GM19043 (cell line): ENCODE data around the gene STOX2.
"Not testable (repeated sequence)": the region's sequence is repeated elsewhere in the genome, so short reads cannot be mapped to it uniquely, and the experiment has no call there.

ENCODE experiments used
- ATAC-seq: cut with Tn5 transposase; IDR thresholded peaks from one replicate; pipeline ENCODE4 v1.9.1; 2021; ENCODE audit warnings: low read depth; ENCODE audit not compliant: unreplicated experiment

STOX2 gene

DNA sequence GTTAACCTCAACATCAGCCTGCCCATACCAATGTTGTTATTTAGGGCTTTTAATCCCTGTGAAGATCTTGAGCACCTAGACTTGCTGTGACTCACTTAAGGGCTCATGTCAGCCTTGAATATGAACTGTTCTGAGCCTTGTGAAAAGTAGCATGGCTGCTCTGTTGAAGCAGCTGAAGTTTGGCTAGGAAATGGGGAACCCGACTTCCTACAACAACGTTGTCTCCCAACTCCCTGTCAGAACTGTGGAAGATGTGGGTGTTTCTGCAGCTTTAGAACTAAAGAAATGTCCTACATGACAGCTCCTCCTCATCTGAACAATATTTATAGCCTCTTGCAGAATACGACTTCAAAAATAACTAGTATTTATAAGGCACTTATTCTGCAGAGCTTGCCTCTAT lies 27.5 kb downstream of the STOX2 start:
- no peak for ATAC-seq

DNA sequence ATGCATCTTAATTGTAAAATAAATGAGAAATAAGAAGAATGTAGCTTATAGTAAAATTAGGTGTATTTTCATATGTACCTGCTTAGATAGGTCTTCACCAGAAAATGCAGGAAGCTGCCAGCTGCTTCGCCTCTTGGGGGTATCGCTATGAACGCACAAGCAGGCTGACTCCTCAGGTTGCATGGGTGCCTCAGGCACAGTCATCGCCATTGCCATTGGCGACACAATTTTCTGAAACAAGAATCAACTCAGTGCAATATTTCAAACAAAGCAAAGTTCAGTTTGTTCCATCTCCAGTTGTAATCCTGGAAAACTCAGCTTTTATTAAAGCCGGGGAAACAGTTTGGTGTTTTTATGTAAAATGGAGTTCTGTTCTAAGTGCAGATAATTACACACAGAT lies 29.7 kb downstream of the STOX2 start:
- no peak for ATAC-seq

DNA sequence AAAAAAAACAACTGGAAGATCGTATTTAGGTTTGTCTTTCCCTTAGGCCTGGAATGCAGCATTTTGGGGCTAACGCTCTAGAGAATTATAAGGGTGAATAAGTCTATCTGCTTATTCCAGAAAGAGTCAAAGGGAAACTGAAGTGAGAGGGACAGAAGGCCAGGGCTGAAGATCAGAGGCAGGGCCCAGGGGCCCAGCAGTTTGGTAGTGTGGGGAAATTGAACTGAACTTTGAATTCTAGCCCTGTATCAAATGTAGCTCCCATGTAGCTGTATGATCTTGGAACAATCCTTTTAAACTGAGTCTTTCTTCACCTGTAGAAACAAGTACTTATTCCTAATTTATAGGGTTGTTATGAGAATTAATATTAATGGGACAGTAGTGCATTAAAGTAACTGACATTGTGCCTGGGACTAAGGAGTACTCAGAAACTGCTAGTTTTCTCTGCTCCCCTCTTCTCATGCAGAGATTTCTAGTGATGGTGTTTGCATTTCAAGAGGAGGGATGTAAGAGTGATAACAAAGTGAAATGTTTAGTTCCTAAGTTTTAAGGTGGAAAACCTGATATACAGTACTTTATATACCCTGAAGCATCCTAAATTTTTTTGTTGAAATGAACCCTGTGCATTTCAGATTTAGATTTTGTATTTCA lies 30.4 kb downstream of the STOX2 start:
- ATAC-seq: no peak

DNA sequence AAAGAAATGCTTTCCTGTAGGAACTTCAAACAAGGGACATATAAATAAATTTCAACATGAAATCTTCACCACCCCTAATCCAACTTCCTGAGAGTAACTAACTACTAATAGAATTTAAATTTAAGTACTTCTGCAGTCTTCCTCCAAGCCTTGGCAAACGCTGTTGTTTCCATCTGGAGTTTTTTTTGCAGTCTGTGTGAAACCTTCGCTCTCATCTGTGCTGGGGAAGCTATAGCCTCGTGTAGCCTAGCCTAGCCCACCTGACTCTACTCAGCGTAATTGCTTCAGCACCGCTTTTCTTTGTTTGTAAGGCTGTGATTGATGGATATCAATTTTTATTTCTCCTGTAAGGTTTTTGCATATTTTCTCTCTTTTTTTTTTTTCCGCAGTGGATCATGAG lies 30.9 kb downstream of the STOX2 start:
- no peak for ATAC-seq

DNA sequence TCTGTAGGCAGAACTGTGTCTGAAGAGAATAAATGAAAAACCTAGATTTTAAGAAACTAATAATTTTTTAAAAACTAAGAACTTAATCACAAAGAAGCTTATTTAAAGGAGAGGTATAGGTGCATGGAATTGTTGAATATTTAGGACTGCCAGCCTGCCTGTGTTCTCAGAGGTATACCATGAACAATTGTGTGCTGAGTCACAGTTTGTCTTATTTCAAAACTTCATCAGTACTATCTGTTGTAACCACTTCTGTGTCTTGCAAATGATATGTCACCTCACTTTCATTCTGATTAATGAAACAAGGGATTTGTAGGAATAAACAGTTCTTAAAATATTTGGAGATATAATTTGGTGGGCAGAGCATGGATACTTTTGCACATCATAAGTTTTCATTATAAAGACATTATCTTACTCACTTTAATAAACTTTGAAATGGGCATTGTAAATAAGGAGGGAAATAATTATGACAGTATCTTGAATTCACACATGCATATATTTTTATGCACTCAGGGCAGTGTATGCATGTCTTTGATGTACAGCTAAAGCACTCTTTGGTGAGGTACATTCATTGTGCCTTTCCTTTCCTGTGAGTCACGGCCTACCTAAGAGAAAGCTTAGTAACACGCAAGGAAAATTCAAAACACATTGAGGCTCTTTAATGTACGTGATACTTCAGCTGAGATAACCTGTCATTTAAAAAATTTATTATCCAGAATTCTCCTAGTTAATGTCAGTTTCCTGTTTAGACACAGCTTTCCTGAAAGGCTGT lies 31.7 kb downstream of the STOX2 start:
- no peak for ATAC-seq

DNA sequence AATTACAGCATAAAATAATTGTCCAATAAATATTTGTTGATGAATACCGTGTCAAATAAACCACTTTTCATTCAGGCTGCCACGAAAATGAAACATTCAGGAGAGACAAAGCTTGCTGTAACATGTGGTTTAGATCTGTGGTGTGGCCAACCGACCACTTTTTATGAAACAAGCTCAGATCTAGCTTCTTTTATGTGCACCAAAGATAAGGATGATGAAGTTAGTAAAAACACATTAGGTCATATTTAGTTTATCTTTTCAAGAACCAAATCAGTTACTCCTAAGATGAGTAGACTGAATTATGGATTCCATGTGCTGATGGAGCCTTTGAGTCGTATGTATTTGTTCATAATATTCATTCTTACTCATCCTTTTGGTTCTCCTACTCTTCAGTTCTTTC lies 35.8 kb downstream of the STOX2 start:
- ATAC-seq: no peak

DNA sequence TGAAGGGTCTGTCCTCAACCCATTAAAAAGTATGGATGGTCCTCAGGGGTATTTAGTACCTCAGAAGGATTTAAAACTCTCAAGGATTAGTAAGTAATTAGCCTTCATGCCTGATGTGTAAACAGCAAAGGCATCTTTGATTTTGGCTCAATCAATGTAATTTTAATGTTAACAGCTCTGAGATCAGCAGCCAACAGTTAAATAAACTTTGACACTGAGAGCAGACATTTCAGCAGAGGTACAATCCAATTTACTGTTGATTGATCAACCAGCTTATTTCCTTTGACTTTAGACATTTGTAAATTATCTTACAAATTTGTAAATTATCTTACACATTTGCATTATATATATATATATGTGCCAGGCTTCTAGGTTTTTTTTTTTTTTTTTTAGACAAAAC lies 36.9 kb downstream of the STOX2 start:
- ATAC-seq: no peak

DNA sequence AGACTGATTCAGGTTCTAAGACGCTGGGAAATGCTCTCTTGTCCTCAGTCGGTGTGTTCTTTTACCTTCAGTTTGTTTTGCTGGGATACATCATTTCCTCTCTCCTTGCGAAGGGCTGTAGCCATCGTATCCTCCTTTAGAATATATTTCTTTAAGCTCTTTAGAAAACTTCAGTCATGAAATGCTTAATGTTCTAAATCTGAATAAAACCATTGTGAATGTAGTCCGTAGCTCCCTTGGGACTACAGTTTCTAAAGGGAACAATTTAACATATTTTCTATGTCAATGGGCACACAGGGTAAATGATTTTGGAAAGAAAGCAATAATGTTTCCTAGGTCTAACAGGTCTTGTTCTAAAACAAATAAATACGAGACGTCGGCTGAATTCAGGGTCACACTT lies 40.6 kb downstream of the STOX2 start:
- ATAC-seq: no peak

DNA sequence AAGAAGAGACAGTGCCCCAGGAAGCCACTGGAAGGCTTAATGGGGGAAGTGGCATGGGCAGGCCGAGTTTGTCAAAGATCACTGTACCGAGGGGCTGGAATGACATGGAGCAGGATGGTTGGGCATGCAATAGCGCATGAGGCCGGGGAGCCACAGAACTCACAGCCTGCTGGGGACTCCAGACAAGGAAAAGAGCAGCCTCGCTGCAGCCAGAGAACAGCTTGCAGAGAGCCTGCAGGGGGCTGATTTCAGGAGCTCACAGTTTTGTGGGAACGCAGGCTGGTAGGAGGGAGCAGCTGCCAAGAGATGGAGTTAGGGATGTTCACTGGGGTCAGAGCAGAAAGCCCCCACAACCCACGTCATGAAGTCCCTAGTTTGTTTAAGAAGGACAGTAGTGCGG lies 45.4 kb downstream of the STOX2 start:
- ATAC-seq: no peak

DNA sequence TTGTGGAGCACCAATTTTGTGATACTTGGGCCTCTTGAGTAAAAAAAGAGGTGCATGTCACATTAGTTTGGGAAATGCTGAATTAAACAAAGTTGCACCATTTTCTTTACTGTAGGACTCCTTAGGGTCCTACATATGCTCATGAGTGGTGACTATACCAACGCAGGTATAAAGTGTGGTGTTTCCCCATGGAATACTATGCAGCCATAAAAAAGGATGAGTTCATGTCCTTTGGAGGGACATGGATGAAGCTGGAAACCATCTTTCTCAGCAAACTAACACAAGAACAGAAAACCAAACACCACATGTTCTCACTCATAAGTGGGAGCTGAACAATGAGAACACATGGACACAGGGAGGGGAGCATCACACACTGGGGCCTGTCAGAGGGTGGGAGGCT lies 47.5 kb downstream of the STOX2 start:
- ATAC-seq: not testable (repeated sequence)

DNA sequence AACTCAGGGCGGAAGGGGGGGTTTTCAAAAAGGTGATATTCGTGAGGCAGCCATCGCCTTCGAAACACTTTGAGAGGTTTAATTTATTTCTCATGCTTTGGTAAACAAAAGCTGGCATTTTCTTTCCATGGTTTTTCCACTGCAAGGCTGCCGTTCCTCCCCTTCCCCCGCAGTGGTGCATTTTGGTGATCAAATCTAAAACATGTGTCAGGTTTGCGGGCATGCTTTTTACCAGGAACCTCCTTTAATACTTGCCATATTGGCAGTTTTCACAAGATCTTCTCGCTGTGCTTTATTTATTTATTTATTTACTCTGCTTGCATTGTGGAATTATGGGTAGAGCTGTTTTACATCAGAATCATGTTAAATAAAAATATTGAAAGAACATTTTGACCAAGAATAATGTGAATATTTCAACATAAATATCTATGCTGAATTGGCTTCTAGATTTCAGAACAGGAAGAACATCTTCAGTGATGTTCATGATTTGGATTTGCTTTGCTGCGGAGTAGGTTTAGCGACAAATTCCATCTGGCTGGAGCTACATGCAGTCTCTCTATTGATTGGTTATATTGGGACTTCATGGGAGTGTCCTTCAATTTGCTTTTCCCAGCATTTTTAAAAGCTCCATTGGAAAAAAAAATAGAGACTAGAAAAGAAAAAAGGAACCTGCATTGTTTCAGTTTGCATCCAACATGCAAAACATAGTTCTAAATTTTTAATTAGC lies 54.4 kb downstream of the STOX2 start:
- no peak for ATAC-seq

DNA sequence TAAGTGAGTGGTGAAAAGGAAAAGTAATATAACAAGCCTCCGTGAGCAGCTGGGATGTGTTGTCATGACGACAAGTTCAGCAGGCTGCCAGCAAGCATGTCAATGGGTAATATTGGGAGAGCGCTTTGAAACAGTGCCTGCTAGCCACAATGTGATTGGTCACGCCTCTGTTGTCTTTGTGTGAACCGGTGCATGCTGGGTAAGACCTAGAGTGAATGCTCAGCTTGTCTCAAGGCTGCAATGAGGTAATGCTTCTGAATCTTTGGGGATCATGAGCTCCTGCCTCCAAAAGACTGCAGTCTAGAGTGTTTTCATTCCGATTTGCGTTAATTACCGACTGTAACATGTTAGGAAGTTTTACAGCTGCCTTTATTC lies 54.9 kb downstream of the STOX2 start:
- no peak for ATAC-seq

DNA sequence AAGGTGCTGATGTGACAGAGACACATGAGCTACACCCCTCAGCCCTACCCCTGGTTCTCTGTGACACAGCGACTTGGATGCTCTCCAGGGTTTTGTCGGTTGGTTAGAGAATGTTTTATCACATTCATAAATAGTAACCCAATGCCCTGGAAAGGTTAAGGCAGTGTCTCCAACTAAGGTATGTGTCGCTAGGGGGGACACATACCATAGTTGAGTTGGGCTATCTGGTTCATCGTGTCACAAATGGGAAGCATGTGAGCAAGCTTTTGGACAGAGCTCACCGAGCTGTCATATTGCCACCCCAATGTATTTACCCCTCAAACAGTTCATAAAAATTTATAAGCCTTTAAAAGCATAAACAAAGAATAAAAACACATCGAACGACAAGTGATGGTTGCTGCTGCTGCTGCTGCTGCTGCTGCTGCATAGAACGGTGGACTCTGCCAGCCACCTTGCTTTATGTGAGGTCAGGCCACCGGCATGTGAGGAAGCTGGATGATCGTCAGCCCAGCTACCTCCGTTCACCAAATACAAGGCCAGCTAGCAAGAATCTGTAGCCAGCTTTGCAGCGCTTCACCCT lies 55.9 kb downstream of the STOX2 start:
- no peak for ATAC-seq

DNA sequence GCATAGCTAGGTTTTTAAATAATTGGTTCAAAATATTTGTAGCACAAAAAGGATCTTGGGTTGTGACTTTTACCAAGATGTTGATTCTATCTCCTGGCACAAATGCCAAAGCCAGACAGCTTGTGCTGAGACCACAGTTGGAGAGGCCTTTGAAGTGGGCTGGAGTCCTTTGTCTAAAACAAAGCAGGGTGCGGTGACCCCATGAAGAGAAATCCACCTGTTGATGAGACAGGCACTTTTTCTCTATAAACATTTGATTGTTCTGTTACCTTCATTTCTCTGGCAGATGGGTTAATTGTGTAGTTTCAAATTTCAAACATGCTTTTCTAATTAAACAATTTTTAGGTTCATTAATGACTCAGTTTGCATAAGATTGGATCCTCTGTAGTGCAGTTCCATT lies 56.7 kb downstream of the STOX2 start:
- ATAC-seq: no peak

DNA sequence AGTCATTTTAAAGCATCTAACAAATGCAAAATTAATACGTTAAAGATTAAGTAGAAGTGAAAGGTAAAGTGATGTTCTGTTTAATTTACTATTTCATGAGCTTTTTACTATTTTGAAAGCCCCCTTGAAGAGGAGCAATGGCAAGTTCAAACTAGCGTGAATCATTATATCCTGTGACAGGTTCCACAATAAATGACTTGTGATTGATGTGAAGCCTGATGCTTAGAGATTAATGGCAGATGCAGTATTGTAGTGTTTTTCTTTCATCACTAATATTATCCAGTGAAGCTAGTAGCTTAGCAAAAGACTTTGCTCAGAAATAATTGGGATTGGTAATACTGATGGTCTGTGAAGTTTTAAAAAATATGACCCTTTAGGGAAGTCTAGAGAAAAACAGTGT lies 57.3 kb downstream of the STOX2 start:
- no peak for ATAC-seq

DNA sequence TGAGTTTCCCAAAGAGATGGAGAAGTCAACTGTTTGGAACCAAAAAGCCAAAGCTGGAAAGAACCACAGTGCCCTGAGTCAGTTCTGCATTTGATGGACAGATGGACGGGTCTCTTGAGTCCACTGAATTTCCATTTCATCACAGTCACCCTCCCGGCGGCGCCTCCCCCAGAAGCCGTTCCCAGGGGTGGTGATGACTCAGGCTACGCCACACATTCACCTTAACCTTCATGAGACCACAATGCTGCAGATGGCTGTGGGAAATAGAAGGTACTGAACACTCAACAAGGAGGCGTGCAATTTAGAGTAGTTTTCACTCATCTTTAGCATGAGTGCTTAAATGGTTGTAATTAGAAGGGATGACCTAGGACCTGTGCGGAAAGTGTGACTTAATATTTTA lies 61.3 kb downstream of the STOX2 start:
- ATAC-seq: no peak

DNA sequence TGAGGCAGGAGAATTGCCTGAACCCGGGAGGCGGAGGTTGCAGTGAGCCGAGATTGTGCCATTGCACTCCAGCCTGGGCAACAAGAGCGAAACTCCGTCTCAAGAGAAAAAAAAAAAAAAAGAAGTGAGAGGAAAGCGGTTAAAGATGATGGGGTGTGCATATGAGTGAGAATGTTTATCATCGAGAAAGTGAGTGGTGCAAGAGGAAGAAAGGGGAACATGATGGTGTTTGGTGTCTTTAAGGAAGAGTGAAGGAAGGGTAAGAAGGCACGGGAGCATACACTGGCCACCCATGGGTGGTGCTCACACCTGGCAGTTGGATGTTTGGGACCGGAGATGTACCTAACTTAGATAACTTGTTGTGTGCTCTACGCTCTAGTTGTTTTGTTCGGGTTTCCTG lies 62.2 kb downstream of the STOX2 start:
- ATAC-seq: no peak

DNA sequence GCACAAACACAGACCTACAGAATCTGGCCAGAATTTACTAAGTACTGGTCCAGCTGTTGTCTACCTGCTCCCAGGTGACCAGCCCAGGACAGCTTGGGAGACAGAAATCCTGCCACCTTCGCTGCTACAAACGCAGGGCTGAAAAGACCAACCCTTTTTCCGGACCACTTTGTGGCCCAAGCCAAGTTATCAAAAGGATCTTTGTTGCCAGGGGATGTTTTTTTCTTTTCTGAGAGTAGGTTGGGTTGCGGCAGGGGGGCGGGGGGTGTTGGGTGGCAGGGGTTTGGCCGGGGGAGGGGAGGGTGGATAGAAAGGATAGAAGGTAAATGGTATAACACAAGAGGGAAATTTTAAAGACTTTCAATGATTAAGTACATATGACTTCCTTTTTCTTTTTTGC lies 63.4 kb downstream of the STOX2 start:
- no peak for ATAC-seq

DNA sequence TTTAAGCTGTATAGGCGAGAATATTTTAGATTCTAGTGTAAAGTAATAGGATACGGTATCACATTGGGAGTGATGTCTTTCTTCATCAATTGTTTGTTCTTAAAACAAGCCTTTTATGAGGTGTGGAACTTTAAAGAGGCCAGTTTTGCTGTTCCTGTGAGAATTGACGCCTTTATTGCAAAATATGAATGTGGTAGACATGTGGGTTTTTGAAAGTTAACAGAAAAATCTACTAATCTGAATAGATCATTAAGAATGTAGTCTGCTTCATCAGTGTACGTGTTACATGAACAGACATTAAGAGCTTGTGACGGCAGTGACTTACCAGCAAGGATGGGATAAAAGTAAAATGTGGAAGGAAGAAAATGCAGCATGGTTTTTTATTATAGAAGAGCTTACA lies 63.8 kb downstream of the STOX2 start:
- no peak for ATAC-seq

DNA sequence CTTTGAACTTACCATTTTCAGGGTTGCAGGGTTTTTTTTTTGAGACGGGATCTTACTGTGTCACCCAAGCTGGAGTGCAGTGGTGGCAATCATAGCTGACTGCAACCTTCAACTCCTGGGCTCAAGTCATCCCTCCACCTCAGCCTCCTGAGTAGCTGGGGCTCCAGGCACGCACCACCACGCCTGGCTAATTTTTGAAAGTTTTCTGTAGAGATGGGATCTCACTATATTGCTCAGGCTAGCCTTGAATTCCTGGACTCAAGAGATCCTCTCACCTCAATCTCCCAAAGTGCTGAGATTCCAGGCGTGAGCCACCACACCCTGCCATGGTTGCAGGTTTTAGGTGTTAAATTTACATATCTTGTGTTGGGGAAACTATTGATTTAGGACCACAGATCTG lies 64.5 kb downstream of the STOX2 start:
- no peak for ATAC-seq

DNA sequence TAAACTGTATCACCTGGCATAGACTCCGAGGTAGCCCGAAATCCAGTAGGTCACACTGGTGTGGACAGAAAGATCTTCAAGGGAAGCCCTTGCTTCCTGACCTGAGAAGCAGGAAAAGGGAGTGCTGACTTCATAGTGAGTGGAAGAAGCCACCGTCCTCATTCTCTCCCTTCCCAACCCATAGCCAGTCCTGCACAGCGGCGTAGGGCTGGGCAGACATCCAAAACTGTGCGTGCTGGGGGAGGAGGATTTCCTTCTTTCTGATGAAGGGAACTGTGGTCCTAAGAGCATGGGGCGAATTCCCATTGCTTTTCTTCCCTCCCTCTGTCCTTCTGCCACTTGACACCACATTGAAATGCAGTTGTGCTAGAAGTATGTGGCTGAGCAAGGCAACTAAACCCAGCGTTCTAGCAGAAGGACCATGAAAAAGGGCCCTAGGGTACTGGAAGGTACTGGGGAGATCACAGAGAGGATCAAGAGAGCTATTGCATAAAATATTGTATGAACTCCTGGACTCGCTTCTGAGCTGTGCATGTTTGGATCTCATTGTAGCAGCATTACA lies 66.9 kb downstream of the STOX2 start:
- ATAC-seq: no peak
